ENCODE results near the gene PTCH1.

DNA sequence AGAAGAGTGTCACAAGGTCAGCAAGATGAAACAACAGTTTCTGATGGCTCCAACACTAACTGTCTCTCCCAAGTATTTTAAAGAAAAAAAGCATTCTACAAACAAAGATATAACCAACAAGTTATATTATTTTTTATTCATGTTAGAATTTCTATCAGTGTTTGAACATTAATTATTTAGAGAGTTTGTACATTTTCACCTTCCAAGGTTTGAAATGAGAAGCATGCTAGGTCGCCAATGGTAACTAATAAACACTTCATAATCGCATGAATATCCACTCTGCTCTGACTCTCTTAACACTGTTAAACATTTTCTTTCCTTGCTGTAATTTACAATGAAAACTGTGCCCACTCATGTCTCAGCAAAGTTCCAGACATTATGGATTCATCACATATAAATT lies 73.5 kb downstream of the PTCH1 start:
- TF ChIP-seq POLR2A (IDR thresholded peaks at IDR 0.05), result no peak
- TF ChIP-seq, protein P1, sequence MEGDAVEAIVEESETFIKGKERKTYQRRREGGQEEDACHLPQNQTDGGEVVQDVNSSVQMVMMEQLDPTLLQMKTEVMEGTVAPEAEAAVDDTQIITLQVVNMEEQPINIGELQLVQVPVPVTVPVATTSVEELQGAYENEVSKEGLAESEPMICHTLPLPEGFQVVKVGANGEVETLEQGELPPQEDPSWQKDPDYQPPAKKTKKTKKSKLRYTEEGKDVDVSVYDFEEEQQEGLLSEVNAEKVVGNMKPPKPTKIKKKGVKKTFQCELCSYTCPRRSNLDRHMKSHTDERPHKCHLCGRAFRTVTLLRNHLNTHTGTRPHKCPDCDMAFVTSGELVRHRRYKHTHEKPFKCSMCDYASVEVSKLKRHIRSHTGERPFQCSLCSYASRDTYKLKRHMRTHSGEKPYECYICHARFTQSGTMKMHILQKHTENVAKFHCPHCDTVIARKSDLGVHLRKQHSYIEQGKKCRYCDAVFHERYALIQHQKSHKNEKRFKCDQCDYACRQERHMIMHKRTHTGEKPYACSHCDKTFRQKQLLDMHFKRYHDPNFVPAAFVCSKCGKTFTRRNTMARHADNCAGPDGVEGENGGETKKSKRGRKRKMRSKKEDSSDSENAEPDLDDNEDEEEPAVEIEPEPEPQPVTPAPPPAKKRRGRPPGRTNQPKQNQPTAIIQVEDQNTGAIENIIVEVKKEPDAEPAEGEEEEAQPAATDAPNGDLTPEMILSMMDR (IDR thresholded peaks at IDR 0.05), result no peak
